GM12801 (cell line): ENCODE data around the gene TIMP2.

Source experiments
- CTCF ChIP-seq: IDR thresholded peaks from one replicate; pipeline ENCODE4 v1.5.1; 2011; ENCODE audit warnings: control low read depth; ENCODE audit not compliant: insufficient read length; ENCODE audit errors: extremely low read depth

TIMP2 gene

DNA sequence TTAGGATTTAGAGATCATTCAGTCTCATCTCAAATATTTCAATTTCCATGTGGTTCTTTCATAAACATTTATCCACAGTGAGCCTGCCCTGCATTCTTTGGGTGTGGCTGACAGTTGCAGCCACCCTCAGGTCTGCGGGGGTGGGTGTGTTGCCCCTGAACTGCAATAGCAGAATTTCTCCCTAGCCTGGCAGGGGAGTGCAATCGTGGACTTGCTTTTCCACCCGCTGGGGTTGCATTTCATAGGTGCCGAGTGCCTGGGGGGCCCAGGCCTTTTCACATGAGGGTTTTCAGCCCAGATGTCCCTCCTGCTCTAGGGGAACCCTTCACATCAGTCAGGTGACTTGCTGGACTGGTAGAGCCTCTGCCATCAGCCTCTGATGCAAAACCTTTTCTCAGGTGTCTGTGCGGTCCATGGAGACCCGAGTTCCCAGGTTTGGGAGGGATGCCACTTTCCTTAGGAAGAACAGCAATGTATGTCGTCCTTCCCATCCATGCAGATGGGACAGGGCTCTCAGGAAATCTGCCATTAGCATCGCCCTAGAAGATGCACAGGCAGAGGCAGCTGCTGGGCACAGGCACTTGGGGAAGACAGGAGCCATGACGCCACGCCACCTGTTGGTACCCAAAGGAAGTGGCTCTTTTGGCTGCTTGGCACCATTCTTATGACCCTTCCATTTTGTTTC lies 82.2 kb downstream of the TIMP2 start:
- TF ChIP-seq CTCF = no peak

DNA sequence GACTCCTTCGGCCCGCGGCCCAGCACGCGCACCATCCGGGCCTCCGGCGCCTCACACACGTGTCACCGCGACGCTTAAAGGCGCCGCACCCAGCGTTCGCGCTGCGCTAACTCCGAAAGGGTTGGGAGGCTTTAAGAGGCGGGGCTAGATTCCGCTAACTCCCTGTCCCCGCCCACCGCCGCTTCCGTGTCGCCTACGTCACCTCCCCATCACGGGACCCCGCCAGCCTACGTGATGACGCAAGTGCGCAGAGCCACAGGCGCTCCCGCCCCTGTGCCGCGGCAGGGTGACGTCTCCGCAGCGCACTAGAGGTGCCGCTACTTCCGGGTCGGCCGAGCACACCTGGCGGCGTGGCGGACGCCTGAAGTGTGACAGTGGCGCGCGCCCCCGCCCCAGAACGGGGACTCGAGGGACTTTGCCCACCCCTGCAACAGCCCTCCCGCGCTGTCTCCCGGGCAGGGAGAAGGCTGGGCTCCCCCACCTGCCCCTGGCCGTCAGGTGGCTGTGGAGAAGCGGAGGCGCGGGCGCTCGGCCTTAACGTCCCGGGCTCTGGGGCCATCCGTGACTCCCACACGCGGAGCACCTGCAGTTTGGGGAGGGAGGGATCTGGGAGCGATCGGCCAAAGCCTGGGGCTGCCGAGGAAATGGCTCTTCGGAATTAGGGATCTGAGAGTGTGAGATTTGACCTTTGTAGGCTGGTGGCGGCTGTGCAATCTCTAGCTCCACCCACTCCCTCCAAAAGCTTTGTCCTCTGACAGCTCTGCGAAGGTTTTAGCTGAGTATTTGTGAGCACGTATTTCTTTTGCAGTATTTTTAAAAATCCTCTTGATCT lies 84.2 kb downstream of the TIMP2 start, which contains the start of gene USP36:
Gene USP36, minus strand, starts transcription at position 35 of the 832 bp plus-strand sequence. CDS start 4,451 bp downstream, outside the sequence.
- TF ChIP-seq CTCF = no peak

- no peak for TF ChIP-seq CTCF
Observed at GRCh38 chr17:78840530-78840779, 84.7 kb downstream of the TIMP2 start.

DNA sequence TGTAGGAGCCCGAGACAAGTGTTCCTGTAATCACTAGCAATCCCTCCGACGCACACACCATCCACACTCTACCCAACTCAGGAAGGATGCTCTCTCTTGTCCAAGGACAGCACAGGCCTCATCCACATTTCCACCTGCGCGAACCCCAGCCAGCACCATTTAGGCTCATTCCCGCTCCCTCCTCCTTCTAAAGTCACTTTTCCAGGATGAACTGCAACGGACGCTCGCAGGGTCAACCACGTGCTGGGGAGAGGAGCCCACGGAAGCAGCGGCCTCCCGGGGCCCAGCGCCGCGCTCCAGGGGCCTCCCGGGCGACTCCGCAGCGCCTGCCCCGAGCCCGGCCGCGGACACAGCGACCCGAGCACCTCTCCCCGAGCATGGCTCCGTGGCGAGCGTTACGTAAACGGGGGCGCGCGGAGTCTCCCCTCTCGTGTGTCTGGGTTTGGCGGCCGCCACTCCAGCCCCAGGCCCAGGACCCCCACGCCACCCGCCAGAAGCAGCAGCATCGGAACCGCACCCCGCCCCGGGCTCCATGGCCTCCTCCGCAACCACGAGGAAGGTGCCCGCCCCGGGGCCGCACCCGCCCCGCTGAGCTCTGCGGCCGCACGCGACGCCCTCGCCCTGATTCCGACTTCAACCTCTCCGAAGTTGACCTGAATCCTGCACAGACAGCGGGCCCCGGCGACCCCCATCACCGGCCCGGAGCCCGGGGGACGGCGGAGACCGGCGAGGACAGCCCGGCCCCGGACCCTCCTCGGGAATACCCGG lies 85.2 kb downstream of the TIMP2 start:
- no peak for TF ChIP-seq CTCF

DNA sequence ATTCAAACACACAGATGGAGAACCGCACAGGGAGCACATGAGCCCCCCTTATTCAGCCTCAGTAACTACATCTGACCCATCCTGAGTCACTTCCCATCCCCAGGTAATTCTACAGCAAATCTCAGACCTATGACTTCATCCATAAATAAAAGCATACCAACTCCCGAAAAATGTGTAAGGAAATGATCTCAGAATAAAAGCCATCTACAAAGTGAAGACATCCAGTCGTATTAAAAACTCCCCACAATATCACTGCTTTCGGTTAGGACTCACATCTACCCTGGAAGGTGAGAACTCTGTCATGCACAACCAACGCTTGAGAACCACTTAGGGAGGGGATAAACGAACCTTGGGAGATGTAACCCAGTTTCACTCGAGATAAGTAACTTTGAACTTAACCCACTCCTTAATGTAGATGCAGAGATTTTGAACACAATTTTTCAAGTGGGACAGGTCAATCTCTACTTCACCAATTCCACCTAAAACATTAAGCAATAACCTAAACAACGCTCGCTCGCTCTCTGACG lies 85.9 kb downstream of the TIMP2 start:
- TF ChIP-seq CTCF = no peak

GRCh38 chr17:78838574-78839005 lies 86.6 kb downstream of the TIMP2 start:
- TF ChIP-seq CTCF = no peak

GRCh38 chr17:78836420-78837021 lies 88.7 kb downstream of the TIMP2 start:
- no peak for TF ChIP-seq CTCF
